WI38 (cell line): Measurements from ENCODE around the gene AP2M1.
A peak's percentile ranks its signal among the peaks of the same experiment; 100 is the strongest.

ENCODE experiments used
- H3K4me3 ChIP-seq: 2 replicates; pipeline ENCODE4 v1.5.1; 2011; ENCODE audit warnings: low read depth, mild to moderate bottlenecking, control low read depth, low read length
- TF ChIP-seq, protein P1 (sequence below): IDR thresholded peaks from 2 replicates; pipeline ENCODE4 v1.5.1; 2012; ENCODE audit warnings: low read depth, mild to moderate bottlenecking, control low read depth, low read length

The AP2M1 gene

GRCh38 chr3:184181596-184181995, 6.9 kb downstream of the AP2M1 start:
- H3K4me3 ChIP-seq, result no peak overlapping the region
- TF ChIP-seq, protein P1, sequence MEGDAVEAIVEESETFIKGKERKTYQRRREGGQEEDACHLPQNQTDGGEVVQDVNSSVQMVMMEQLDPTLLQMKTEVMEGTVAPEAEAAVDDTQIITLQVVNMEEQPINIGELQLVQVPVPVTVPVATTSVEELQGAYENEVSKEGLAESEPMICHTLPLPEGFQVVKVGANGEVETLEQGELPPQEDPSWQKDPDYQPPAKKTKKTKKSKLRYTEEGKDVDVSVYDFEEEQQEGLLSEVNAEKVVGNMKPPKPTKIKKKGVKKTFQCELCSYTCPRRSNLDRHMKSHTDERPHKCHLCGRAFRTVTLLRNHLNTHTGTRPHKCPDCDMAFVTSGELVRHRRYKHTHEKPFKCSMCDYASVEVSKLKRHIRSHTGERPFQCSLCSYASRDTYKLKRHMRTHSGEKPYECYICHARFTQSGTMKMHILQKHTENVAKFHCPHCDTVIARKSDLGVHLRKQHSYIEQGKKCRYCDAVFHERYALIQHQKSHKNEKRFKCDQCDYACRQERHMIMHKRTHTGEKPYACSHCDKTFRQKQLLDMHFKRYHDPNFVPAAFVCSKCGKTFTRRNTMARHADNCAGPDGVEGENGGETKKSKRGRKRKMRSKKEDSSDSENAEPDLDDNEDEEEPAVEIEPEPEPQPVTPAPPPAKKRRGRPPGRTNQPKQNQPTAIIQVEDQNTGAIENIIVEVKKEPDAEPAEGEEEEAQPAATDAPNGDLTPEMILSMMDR, result no peak

GRCh38 chr3:184183679-184184078, 9.0 kb downstream of the AP2M1 start:
- TF ChIP-seq, protein P1, result no peak

DNA sequence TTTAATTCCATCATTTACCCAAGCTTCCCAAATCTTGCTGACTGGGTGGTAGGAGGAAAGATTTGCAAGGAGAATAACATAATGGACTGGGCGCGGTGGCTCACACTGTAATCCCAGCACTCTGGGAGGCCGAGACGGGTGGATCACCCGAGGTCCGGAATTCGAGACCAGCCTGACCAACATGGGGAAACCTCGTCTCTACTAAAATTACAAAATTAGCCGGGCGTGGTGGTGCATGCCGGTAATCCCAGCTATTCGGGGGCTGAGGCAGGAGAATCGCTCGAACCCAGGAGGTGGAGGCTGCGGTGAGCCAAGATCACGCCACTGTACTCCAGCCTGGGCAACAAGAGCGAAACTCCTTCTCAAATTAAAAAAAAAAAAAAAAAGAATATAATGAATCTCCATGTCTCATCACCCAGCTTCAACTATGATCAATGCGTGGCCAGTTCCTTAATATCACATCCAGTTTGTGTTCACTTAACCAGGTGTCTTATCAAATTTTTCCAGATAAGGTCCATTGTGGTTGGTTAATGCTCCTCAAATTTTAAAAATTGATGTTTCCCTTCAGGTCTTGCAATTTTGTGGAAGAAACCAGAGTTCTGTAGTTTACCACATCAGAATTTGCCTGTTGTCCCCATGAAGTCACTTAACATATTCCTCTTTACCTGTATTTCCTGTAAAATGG, 10.0 kb downstream of the AP2M1 start:
- no peak overlapping the region for H3K4me3 ChIP-seq
- TF ChIP-seq, protein P1, result no peak

More at GRCh38 chr3:184183679-184184078, 9.0 kb downstream of the AP2M1 start:
- no peak overlapping the region for H3K4me3 ChIP-seq

DNA sequence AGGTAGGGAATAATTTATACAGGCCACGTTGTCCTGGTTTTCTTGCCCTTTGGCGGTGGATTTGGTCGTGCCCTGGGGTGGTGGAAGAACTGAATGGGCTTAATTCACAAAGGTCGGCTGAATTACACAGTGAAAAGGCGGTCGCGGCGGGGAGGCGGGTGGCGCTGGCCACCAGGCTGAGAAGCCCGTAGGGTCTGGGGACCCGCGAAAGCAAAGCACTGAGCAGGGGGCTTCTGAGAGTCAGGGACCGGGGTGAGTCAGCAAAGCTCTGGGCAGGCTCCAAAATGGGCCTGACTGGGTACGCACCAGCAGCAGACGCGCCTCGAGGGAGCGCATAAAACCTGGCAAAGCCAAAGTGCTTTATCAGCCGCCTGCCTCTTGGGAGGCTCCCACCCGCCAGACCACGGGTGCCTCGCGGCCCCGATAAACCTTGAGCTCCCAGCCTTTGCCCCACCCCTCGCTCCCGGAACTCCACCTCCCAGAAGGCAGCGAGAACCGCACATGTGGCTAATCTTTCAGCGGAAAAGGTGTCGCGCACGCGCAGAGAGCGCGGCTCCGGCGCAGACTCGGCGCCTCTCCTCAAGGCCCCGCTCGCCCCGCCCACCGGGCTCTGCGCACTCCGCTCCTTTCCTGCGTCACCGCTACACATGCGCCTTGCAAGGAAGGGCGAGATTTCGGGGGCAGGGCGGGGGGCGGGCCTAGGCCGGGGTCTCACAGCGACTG, 11.0 kb downstream of the AP2M1 start:
- TF ChIP-seq, protein P1, result no peak

GRCh38 chr3:184186184-184186901, 11.7 kb downstream of the AP2M1 start, which contains the start of gene ABCF3:
Gene ABCF3, plus strand, starts transcription at chr3:184186199. Its CDS starts 9 bp downstream, at chr3:184186208.
- TF ChIP-seq, protein P1, result no peak
- H3K4me3 ChIP-seq, result peak within 1 kb of the TSS; percentile 76

More for the DNA sequence above, 11.0 kb downstream of the AP2M1 start:
- H3K4me3 ChIP-seq, result peak overlapping the region; percentile 76

DNA sequence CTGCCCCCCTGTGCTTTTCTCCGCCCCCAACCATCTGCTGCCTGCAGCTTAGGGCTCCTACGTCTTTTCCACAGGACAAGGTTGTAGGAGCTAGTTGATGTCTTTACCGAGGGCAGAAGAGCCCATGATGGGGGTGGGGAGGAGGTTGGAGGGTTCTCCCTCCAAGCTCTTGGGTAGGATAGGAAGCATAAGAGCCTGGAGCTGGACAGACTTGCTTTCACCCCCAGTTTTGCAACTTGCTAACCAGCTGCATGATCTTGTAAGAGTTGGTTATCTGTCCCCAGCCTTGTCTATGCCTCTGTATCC, 12.2 kb downstream of the AP2M1 start:
- peak overlapping the region; percentile 76 for H3K4me3 ChIP-seq
- TF ChIP-seq, protein P1, result no peak

- H3K4me3 ChIP-seq, result no peak overlapping the region
- TF ChIP-seq, protein P1, result no peak
Measured at GRCh38 chr3:184188080-184188479, 13.4 kb downstream of the AP2M1 start.
